ENCODE results near the gene ADNP2.
A peak's percentile ranks its signal among the peaks of the same experiment; 100 is the strongest.
"Not testable (repeated sequence)": the region's sequence is repeated elsewhere in the genome, so short reads cannot be mapped to it uniquely, and the experiment has no call there.

ADNP2 gene

DNA sequence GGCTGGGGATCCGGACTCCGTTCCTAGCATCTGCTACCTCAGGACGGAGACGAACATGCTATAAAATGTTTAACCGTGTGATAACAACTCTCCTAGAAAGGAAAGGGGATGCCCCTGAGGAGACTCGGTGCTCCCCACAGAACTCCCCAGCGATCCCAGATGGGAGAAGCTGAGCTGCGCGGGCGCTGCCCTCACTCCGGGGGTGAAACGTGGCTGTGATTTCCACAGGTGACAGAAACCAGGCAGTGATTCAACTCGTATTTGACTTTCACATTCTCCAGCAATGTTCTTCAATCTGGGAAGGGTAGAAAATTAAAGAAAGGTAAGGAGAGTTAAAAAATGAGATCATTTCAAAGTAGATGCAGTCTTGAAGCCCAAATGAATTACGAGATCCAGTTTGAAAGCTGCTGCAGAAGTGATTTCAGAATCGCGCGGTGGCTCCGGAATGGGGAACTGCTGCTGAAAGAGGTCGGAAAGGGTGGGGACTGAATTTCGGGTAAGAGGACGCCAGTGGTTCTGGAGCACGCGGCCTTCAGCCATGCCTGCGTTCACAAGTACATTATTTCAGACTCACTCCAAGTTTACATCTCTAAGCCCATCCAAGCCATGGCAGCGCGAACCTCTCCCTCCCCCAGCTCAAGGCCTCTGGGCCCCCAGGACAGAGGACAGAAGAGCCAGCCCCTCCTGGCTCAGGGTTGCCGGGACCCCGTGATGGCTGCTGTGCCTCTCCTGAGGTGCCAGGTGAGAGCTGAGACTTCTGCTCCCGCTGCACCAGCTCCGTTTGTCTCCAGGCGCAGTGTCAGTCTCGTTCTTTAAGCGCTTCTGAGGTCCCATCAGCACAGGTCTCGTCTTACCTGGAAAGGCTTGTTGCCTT, 39.5 kb downstream of the ADNP2 start:
- DNase-seq, result no peak

DNA sequence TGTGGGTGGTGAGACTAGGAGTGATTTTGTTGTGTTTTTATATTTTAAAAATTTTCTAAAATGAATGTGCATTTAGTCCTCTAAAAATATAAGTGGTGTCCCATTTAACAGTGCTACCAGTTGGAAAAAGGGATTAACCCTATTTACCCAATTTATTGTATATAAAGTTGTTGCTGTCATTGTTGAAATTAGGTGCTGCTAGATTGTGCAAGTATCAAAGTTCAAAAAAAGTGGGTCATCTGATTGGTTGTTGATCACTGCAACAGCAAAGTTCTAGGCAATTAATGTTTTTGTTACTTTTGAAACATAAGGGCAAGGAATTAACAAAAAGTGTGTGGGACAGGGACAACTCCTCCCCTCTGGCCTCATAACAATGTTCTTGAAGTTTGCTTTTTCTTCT, 40.6 kb downstream of the ADNP2 start:
- DNase-seq, result no peak

DNA sequence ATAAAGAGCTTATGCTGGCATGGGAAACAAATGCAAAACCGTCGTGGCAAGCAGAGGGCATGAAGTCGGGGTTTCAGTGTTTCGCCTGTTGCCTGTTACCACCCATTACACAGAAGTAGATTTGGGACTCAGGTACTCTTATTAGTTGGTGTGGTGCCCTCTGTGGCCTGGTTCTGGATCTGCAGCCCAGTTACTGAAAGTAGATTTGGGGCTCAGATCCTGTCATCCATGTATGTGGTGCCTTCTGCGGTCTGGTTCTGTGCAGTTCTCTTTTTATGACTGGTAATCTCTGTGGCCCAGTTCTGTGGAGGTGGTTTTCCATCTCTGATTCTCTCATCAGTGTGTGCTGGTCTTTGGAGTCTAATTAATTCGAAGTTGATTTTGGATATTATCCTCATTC, 45.2 kb downstream of the ADNP2 start:
- DNase-seq, result peak; percentile 57

DNA sequence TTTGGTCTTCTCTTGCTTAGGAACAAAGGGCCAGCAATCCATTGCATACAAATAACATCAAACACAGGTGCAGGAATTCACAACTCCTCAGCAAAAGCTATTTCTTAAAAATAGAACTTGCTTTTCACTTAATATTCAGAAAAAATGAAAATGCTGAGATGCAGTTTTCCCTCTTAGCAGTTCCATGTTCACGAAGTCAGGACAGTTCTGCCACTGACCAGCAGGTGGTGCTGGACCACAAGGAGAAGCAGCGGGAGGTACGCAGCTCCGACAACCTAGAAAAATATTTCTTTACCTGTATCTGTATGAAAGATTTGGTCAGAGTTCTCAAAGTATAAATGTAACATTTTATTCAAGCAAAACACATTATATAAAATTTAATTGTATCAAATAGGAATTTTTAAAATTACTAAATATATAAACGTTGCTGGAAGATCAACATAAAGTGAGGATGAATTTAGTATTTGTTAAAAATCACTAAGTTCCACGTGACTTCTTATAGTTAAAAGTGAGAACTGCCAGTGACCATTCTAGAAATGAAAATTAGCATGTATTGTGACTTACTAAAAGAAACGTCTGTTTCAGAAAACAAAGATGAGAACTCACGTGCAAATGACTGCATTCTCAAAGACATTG, 48.8 kb downstream of the ADNP2 start:
- DNase-seq, result peak; percentile 78

DNA sequence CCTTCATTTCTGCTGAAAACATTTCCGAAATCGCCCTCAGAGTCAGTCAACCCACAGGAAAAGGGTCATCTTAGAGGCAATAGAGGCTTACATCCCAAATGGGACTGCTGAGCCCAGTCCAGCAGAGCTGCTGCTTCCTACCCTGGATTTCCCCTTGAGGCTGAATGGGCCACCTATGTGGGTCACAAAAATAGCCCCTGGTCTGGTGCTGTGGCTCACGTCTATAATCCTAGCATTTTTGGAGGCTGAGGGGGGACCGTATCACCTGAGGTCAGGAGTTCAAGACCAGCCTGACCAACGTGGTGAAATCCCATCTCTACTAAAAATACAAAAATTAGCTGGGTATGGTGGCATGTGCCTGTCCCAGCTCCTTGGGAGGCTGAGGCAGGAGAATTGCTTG, 49.3 kb downstream of the ADNP2 start:
- DNase-seq, result no peak

DNA sequence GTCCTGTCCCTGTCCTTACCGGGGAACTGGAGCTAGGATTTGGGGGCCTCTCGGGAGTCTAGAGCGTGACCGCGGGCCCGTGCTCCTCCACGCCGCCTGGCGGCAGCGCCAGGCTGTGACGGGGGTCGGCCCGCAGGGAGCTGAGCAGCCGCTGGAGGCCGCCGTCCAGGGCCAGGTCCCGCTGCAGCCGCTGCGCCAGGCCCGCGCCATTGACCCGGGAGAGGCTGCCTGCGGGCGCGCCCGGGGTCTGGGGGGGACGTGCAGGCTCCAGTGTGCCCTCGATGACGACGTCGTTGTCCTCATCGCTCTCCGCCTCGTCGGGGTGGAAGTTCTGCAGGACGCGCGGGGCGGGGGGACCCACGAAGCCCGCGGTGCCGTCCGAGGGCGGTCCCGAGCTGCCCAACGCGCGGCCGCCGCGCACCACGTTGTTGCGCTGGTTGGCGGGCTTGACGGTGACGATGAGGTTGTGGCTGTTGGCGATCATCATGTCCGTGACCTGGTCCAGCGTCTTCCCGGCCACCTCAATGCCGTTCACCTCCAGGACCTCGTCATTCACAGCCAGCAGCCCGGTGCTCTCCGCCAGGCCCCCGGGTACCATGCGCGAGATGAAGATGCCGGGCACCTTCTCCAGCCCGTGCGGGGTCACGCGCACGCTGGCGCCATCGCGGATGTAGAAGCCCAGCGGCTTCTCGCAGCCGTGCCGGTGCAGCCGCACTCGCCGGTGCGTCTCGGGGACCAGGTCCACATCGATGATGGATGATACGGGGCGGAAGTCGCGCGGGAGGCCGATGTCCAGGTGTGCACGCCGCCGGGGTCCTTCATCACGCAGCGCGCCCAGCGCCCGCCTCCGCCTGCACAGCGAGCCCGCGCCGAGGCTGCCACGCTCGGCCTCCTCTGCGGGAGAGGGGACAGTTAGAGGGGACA, 50.9 kb downstream of the ADNP2 start:
- peak; percentile 44 for DNase-seq

DNA sequence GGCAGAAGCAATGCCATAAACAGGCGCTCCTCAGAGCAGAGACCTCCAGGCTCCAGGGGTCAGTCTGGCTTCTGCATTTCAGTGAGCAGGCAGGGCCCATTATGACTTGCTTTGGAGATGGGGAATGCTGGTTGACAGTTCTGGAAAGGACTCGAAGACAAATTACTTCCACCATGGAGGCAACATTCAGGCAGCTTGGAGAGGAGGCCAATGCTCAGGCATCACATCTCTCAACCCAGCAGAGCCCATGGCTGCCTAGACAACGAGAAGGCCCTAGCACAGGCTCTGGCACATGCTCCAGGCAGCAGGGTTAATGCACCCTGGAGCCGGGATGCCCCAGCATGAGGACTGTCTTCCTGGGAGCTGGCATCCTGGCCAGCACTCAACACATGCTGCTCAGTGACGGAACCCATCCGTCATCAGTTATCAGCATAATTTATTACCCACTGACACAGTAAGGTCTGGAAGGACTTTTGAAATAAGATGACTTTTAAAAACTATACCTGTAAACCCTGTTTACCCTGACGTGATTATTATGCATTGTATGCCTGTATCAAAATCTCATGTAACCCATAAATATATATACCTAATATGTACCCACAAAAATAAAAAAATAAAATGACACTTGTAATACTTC, 52.8 kb downstream of the ADNP2 start:
- DNase-seq, result no peak

DNA sequence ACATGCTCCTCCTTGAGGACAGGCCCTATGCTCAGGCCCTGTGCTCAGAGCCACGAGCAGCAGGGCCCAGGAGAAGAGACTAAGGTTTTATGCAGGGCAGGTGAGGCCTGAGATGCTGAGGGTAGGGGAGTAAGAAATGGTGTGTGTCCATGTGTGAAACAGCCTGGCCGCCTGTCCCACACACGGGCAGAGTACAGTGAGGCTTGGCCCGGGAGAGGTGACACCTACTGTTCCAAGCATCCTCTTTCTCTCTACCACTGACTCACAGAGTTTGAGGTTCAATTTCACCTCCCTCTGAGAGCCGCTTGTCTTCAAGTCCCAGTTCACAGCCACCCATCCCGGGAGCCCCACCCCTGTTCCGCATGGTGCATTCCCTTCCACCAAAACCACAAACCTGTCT, 54.1 kb downstream of the ADNP2 start:
- DNase-seq, result no peak

DNA sequence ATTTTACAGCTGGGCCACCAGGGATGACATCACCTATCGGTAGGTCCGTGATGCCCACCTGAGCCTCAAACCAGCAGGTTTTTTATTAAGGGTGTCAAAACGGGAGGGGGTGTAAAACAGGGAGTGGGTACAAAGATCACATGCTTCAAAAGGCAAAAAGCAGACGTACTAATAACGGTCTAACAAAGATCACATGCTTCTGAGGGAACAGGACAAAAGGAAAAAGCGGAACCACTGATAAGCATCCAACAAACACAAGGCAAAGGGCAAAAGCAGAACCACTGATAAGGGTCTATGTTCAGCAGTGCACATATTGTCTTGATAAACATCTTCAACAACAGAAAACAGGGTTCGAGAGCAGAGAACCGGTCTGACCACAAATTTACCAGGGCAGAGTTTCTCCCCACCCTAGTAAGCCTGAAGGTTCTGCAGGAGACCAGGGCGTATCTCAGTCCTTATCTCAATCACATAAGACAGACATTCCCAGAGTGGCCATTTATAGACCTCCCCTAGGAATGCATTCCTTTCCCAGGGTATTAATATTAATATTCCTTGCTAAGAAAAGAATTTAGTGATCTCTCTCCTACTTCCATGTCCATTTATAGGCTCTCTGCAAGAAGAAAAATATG, 55.8 kb downstream of the ADNP2 start:
- not testable (repeated sequence) for DNase-seq

DNA sequence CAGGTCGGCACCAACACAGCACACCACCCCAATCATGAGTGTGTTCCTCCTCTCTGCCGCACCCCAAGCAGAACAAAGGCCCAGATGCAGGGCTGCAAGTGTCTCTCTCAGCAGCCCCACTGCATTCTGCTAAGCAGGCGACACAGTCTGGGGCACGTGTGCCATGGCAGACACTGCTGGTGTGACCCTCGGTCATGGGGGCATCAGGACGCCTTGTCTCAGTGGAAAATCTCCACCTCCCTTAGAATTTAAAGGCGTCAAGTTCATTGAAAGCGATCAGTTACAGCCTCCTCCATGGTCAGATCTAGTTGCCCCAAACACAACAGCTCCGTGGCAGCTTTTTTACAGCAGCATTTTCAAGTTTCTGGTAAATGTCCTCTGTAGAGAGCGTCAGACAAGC, 57.2 kb downstream of the ADNP2 start:
- no peak for DNase-seq

DNA sequence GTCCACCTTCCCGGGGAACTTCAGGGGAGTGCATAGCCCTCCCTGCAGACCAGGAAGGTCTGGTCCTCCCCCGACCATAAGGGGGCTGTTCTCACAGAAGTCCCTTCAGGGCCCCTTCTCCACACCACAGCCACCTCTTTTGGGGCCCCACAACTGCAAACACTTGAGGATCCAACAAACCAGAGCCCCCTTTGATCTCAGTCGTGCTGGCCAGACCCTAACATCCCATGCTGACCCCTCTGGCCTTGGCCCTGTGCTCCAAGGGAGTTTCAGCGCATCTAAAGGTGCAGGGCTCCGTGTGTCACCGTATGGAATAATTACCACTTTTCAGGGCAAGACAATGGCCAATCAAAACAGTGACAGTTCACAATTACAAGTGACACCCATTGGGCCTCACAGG, 57.7 kb downstream of the ADNP2 start:
- no peak for DNase-seq

DNA sequence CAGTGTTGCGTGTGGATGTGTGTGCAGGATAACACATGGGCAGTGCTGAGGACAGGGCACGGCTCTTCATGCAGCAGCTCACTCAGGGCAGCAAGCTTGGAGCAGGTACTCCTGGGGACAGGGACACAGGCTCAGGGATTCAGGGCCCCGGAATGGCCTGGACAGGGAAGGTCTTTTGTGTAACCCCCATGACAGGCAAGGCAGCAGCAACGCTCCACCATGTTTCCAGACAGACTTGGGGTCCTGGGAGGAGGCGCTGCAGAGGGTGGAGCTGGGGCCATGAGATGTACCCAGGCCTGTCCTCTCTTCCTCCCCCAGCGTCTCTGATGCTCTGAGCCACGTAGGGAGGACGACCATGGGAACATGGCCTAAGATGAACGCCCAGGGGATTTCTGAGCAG, 58.3 kb downstream of the ADNP2 start:
- DNase-seq, result no peak

DNA sequence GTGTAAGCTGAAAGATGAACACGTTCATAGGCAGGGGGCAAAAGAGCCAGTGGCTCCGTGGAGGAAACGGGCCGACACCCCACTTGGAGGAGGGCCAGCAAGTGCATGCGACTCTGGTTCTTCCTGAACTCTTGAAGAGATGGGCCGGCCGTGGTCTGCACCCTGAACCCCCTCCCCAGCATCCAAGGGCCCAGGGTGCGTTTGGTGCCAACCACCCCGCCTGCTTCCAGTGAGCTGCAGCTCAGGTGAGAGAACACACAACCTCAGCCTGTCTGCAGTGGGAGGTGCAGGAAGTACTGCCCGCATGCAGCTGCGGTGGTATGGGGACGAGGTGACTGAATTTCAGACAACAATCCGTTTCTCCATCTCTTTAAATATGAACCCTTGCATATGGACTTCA, 58.9 kb downstream of the ADNP2 start:
- no peak for DNase-seq

DNA sequence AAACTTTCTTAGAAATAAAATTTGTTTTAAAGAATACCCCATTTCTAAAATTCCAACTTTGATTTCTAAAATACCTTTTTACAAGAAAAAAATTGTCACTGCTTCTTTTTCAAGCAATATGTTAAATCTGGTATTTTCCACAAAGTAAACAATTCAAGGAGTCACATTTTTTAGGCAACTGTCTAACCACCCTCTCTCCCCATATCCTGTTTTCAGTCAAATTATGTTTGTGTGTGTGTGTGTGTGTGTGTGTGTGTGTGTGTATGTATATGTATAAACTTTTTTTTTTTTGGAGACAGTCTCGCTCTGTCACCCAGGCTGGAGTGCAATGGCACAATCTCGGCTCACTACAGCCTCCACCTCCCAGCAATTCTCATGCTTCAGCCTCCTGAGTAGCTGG, 59.3 kb downstream of the ADNP2 start:
- DNase-seq, result no peak

DNA sequence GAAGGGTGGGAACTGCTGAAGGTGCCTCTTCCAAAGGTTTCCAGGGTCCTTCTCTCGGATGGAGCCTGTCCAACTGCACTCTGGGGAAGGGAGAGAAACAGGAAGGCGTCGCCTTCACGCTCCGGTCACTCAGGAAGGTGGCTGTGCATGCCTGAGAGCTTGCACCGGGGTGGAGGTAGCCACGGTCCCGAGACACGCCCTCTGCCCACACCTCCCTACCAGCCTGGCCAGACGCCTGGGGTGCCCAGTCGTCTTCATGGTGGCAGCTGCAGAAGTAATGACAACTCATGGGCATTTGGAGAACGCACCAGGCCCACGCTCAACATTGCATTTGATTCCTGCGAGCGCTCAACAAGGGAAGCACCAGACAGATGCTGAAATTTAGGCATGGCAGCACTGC, 59.9 kb downstream of the ADNP2 start:
- no peak for DNase-seq

DNA sequence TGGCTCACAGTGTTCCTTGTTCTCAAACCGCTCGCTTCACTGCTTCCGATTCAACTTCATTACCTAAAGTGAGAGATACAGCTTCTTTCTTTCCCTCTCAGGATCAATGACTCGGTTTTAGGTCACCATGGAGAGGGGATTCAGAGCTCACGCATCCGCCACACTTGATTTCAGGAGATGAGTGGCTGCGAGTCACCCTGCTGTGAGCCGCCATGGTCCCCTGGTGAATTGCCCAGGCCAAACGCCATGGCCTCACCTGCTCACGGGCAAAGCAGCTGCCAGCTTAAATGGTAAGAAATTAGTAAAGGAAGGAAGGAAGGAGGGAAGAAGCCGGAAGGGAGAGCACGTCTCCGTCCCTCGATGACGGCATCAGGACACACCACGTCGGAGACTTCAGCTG, 60.5 kb downstream of the ADNP2 start:
- DNase-seq, result no peak

DNA sequence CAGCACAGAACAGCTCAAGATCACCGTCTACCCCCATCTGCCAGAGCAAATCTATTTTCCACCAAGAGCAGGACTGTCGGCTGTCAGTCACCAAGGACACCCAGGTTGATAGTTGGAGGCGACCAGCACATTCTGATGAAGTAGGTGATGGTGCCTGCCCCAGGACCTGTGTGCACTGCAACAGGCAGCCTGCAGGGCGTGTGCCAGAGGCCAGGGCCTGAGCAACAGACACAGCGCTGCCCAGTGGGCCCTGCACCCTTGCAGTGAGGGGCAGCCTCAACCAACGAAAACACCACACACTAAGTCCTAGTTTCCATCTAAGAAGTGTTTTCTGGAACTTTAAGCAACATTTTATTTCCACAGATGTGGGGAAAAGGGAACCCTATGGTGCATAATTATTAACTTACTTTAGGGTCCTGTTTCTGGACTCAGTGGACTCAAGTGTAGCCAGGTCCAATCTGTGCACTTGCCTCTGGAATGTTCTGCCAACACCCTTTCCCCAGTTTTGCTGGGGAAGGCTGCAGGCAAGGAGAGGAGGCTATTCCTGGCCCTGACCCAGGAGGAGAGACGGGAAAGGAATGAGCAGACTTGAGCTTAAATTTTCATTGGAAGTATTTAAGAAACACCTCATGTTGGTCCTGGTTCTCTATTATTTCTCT, 61.5 kb downstream of the ADNP2 start:
- no peak for DNase-seq

DNA sequence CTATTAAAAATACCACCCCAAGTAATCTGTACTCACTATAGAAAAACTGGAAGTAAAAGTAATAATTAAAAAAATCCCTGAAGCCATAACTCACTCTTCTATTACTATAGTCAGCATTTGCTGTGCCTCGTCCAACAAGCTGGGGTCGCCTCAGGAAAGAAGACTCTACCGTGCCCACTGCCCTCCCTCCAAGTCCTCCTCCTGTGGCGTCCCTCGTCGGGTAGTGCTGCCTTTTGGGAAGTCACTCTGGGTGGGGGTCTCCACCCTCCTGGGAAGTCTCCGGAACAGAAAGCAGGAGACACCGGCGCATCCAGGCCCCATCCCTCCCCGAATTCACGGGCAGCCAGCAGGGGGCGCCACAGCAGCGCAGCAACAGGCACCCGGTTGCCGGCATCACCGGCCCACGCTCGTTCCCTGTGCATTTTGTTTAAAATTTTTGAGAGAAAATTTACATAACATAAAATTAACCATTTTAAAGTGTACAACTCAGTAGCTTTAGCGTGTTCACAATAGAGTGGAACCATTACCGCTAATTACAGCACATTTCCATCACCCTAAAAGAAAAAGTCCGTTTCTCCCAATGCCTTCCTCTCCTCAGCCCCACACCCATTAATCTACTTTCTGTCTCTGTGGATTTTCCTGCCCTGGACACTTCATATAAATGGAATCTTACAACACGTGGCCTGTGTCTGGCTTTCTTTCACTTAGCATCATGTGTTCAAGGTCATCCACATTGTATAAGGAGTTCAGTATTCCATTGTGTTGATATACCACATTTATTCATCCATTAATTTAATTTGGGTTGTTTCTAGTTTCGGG, 62.2 kb downstream of the ADNP2 start:
- DNase-seq, result peak; percentile 68

DNA sequence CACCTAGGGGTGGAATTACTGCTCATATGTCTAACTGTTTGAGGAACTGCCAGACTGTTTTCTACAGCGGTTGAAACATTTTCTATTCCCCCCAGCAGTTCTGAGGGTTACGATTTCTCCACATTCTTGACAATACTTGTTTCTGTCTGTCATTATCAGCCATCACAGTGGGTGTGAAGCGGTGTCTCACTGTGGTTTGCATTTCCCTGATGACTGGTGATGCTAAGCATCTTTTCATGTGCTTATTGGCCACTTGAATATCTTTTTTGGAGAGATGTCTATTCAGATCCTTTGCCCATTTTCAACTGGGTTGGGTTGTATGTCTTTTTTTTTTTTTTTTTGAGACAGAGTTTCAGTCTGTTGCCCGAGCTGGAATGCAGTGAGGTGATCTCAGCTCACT, 63.0 kb downstream of the ADNP2 start:
- no peak for DNase-seq

DNA sequence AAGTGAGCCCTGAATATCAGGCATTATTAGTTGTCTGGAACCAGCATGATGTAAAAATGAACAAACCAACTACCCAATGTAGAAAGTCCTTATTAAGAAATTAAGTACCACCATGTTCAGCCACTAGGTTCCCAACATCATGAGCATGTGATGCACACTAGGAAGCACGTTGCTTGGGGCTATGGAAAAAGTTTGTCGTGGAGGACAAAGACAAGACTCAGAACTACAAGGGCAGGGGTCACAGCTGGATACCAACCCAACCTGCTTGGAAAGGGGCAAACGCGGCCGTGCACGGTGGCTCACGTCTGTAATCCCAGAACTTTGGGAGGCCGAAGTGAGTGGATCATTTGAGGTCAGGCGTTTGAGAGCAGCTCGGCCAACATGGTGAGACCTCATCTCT, 64.0 kb downstream of the ADNP2 start:
- DNase-seq, result no peak

All from activated CD4-positive, alpha-beta T cell treated with anti-CD3 and anti-CD28 coated beads, Interleukin-2, Interleukin-6, amounts not matched to agents 100 ng/mL and 50 ng/mL, durations not matched to agents 16 hours and 8 hours (primary cell).